ENCODE measurements around the gene TRIM32.

Gene TRIM32

GRCh38 chr9:116654059-116654355 lies 33.1 kb upstream of the TRIM32 start:
- DNase-seq, result no peak
- no peak overlapping the region for H3K27ac ChIP-seq (ENCODE audit: insufficient read depth, low read length, poor library complexity, severe bottlenecking)
- H3K4me3 ChIP-seq (ENCODE audit: insufficient read depth, low read depth, low read length, poor library complexity, severe bottlenecking), result no peak overlapping the region
- H3K9me3 ChIP-seq (ENCODE audit: control insufficient read depth, low read length), result no peaks in the 10 kb centered on the region
- no peaks in the 10 kb centered on the region for H3K4me1 ChIP-seq (ENCODE audit: control insufficient read depth, insufficient read depth, low read length, poor library complexity, severe bottlenecking)
- H3K27me3 ChIP-seq (replicated peaks; ENCODE audit: control insufficient read depth, insufficient read depth, low read length, poor library complexity, severe bottlenecking), result no peaks in the 10 kb centered on the region
- H3K36me3 ChIP-seq (ENCODE audit: control insufficient read depth, insufficient read depth, low read length), result no peaks in the 10 kb centered on the region

- no peaks in the 10 kb centered on the region for H3K9me3 ChIP-seq (ENCODE audit: control insufficient read depth, low read length)
- H3K27me3 ChIP-seq (replicated peaks; ENCODE audit: control insufficient read depth, insufficient read depth, low read length, poor library complexity, severe bottlenecking), result no peaks in the 10 kb centered on the region
- no peaks in the 10 kb centered on the region for H3K4me1 ChIP-seq (ENCODE audit: control insufficient read depth, insufficient read depth, low read length, poor library complexity, severe bottlenecking)
- H3K36me3 ChIP-seq (ENCODE audit: control insufficient read depth, insufficient read depth, low read length), result no peaks in the 10 kb centered on the region
- H3K4me3 ChIP-seq (ENCODE audit: insufficient read depth, low read depth, low read length, poor library complexity, severe bottlenecking), result no peak overlapping the region
- no peak overlapping the region for H3K27ac ChIP-seq (ENCODE audit: insufficient read depth, low read length, poor library complexity, severe bottlenecking)
- DNase-seq, result no peak
Measured at GRCh38 chr9:116656501-116656971, 30.6 kb upstream of the TRIM32 start.

GRCh38 chr9:116656977-116657376 lies 30.1 kb upstream of the TRIM32 start:
- no peaks in the 10 kb centered on the region for H3K9me3 ChIP-seq (ENCODE audit: control insufficient read depth, low read length)
- H3K36me3 ChIP-seq (ENCODE audit: control insufficient read depth, insufficient read depth, low read length), result no peaks in the 10 kb centered on the region
- H3K4me1 ChIP-seq (ENCODE audit: control insufficient read depth, insufficient read depth, low read length, poor library complexity, severe bottlenecking), result no peaks in the 10 kb centered on the region
- H3K4me3 ChIP-seq (ENCODE audit: insufficient read depth, low read depth, low read length, poor library complexity, severe bottlenecking), result no peak overlapping the region
- no peak overlapping the region for H3K27ac ChIP-seq (ENCODE audit: insufficient read depth, low read length, poor library complexity, severe bottlenecking)
- no peak for DNase-seq
- H3K27me3 ChIP-seq (replicated peaks; ENCODE audit: control insufficient read depth, insufficient read depth, low read length, poor library complexity, severe bottlenecking), result no peaks in the 10 kb centered on the region

GRCh38 chr9:116658265-116658664 lies 28.8 kb upstream of the TRIM32 start:
- Histone ChIP-seq H3K36me3 (ENCODE audit: control insufficient read depth, insufficient read depth, low read length) (no peaks in the 10 kb centered on the region), H3K4me3 (ENCODE audit: insufficient read depth, low read depth, low read length, poor library complexity, severe bottlenecking) (no peak overlapping the region), H3K27me3 (replicated peaks; ENCODE audit: control insufficient read depth, insufficient read depth, low read length, poor library complexity, severe bottlenecking) (no peaks in the 10 kb centered on the region), H3K4me1 (ENCODE audit: control insufficient read depth, insufficient read depth, low read length, poor library complexity, severe bottlenecking) (no peaks in the 10 kb centered on the region), H3K27ac (ENCODE audit: insufficient read depth, low read length, poor library complexity, severe bottlenecking) (no peak overlapping the region), H3K9me3 (ENCODE audit: control insufficient read depth, low read length) (no peaks in the 10 kb centered on the region)
- DNase-seq, result no peak

GRCh38 chr9:116661037-116661954 lies 25.8 kb upstream of the TRIM32 start:
- H3K27me3 ChIP-seq (replicated peaks; ENCODE audit: control insufficient read depth, insufficient read depth, low read length, poor library complexity, severe bottlenecking), result no peaks in the 10 kb centered on the region
- no peak overlapping the region for H3K4me3 ChIP-seq (ENCODE audit: insufficient read depth, low read depth, low read length, poor library complexity, severe bottlenecking)
- H3K4me1 ChIP-seq (ENCODE audit: control insufficient read depth, insufficient read depth, low read length, poor library complexity, severe bottlenecking), result no peaks in the 10 kb centered on the region
- no peaks in the 10 kb centered on the region for H3K9me3 ChIP-seq (ENCODE audit: control insufficient read depth, low read length)
- no peak for DNase-seq
- no peak overlapping the region for H3K27ac ChIP-seq (ENCODE audit: insufficient read depth, low read length, poor library complexity, severe bottlenecking)
- H3K36me3 ChIP-seq (ENCODE audit: control insufficient read depth, insufficient read depth, low read length), result no peaks in the 10 kb centered on the region

GRCh38 chr9:116662646-116663310 lies 24.3 kb upstream of the TRIM32 start:
- no peak overlapping the region for H3K4me3 ChIP-seq (ENCODE audit: insufficient read depth, low read depth, low read length, poor library complexity, severe bottlenecking)
- H3K9me3 ChIP-seq (ENCODE audit: control insufficient read depth, low read length), result no peaks in the 10 kb centered on the region
- DNase-seq, result no peak
- H3K27ac ChIP-seq (ENCODE audit: insufficient read depth, low read length, poor library complexity, severe bottlenecking), result no peak overlapping the region
- H3K4me1 ChIP-seq (ENCODE audit: control insufficient read depth, insufficient read depth, low read length, poor library complexity, severe bottlenecking), result no peaks in the 10 kb centered on the region
- H3K27me3 ChIP-seq (replicated peaks; ENCODE audit: control insufficient read depth, insufficient read depth, low read length, poor library complexity, severe bottlenecking), result no peaks in the 10 kb centered on the region
- no peaks in the 10 kb centered on the region for H3K36me3 ChIP-seq (ENCODE audit: control insufficient read depth, insufficient read depth, low read length)

- Histone ChIP-seq H3K4me3 (ENCODE audit: insufficient read depth, low read depth, low read length, poor library complexity, severe bottlenecking) (no peak overlapping the region), H3K4me1 (ENCODE audit: control insufficient read depth, insufficient read depth, low read length, poor library complexity, severe bottlenecking) (no peaks in the 10 kb centered on the region), H3K27ac (ENCODE audit: insufficient read depth, low read length, poor library complexity, severe bottlenecking) (no peak overlapping the region), H3K36me3 (ENCODE audit: control insufficient read depth, insufficient read depth, low read length) (no peaks in the 10 kb centered on the region), H3K9me3 (ENCODE audit: control insufficient read depth, low read length) (no peaks in the 10 kb centered on the region), H3K27me3 (replicated peaks; ENCODE audit: control insufficient read depth, insufficient read depth, low read length, poor library complexity, severe bottlenecking) (no peaks in the 10 kb centered on the region)
- no peak for DNase-seq
Measured at GRCh38 chr9:116663581-116663980, 23.5 kb upstream of the TRIM32 start.

GRCh38 chr9:116668970-116669695 lies 18.0 kb upstream of the TRIM32 start:
- DNase-seq, result no peak
- H3K9me3 ChIP-seq (ENCODE audit: control insufficient read depth, low read length), result no peaks in the 10 kb centered on the region

GRCh38 chr9:116671605-116672004 lies 15.5 kb upstream of the TRIM32 start:
- Histone ChIP-seq H3K4me1 (ENCODE audit: control insufficient read depth, insufficient read depth, low read length, poor library complexity, severe bottlenecking) (no peaks in the 10 kb centered on the region), H3K9me3 (ENCODE audit: control insufficient read depth, low read length) (no peaks in the 10 kb centered on the region), H3K27me3 (replicated peaks; ENCODE audit: control insufficient read depth, insufficient read depth, low read length, poor library complexity, severe bottlenecking) (no peaks in the 10 kb centered on the region), H3K4me3 (ENCODE audit: insufficient read depth, low read depth, low read length, poor library complexity, severe bottlenecking) (no peak overlapping the region), H3K27ac (ENCODE audit: insufficient read depth, low read length, poor library complexity, severe bottlenecking) (no peak overlapping the region), H3K36me3 (ENCODE audit: control insufficient read depth, insufficient read depth, low read length) (no peaks in the 10 kb centered on the region)
- DNase-seq, result no peak

More at GRCh38 chr9:116668970-116669695, 18.0 kb upstream of the TRIM32 start:
- Histone ChIP-seq H3K27me3 (replicated peaks; ENCODE audit: control insufficient read depth, insufficient read depth, low read length, poor library complexity, severe bottlenecking) (no peaks in the 10 kb centered on the region), H3K36me3 (ENCODE audit: control insufficient read depth, insufficient read depth, low read length) (no peaks in the 10 kb centered on the region), H3K4me1 (ENCODE audit: control insufficient read depth, insufficient read depth, low read length, poor library complexity, severe bottlenecking) (no peaks in the 10 kb centered on the region), H3K27ac (ENCODE audit: insufficient read depth, low read length, poor library complexity, severe bottlenecking) (no peak overlapping the region), H3K4me3 (ENCODE audit: insufficient read depth, low read depth, low read length, poor library complexity, severe bottlenecking) (no peak overlapping the region)

- Histone ChIP-seq H3K27me3 (replicated peaks; ENCODE audit: control insufficient read depth, insufficient read depth, low read length, poor library complexity, severe bottlenecking) (no peaks in the 10 kb centered on the region), H3K4me3 (ENCODE audit: insufficient read depth, low read depth, low read length, poor library complexity, severe bottlenecking) (no peak overlapping the region), H3K36me3 (ENCODE audit: control insufficient read depth, insufficient read depth, low read length) (no peaks in the 10 kb centered on the region), H3K9me3 (ENCODE audit: control insufficient read depth, low read length) (no peaks in the 10 kb centered on the region), H3K4me1 (ENCODE audit: control insufficient read depth, insufficient read depth, low read length, poor library complexity, severe bottlenecking) (no peaks in the 10 kb centered on the region), H3K27ac (ENCODE audit: insufficient read depth, low read length, poor library complexity, severe bottlenecking) (no peak overlapping the region)
- DNase-seq, result no peak
Measured at GRCh38 chr9:116673375-116673774, 13.7 kb upstream of the TRIM32 start.

All from effector memory CD4-positive, alpha-beta T cell (primary cell).